GM19193 (cell line): ENCODE measurements around the gene ATP5F1A.

ENCODE experiments used
- POLR2A ChIP-seq: IDR thresholded peaks from 4 replicates; pipeline ENCODE4 v1.6.1; 2011; ENCODE audit not compliant: insufficient read depth, insufficient read length; ENCODE audit errors: extremely low read depth

ATP5F1A gene

GRCh38 chr18:46097801-46098615 is at the start of gene ATP5F1A:
TSS of gene ATP5F1A (minus strand) at chr18:46098296. CDS start at chr18:46098231, 65 bp downstream.
- peak; percentile 91 for TF ChIP-seq POLR2A

GRCh38 chr18:46141199-46141598 is 43.1 kb upstream of the ATP5F1A start:
- TF ChIP-seq POLR2A = no peak

DNA sequence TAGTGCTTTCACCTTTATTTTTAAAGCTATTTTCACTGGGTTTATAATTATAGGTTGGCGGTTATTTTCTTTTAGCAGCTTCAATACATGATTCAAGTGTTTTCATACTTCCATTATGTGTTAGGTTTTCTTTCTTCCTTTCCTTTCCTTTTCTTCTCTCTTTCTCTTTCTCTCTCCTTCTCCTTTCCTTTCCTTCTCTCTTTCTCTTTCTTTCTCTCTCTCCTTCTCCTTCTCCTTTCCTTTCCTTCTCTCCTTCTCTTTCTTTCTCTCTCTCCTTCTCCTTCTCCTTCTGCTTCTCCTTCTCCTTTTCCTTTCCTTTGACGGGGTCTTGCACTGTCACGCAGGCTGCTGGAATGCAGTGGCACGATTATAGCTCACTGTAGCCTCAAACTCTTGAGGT is 42.1 kb upstream of the ATP5F1A start:
- no peak for TF ChIP-seq POLR2A

GRCh38 chr18:46134920-46135675 is 37.0 kb upstream of the ATP5F1A start:
- no peak for TF ChIP-seq POLR2A

DNA sequence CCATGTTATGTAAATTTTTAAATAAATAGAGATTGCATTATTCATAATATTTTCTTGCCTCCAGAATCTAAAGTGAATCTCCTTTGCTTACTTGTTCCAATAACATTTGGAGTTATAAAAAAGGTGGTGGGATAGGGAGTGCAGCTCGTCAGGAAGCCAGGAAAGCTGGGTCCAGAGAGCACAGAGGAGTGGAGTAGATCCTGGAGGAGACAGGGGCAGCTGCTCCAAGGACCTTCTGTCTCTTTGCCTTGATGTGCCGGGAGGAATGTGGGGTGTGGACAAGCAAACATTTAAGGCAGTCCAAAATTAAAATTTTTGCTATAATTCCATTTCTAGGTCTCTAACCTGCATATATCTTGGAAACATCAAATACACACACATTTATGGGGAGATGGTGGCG is 35.4 kb upstream of the ATP5F1A start:
- no peak for TF ChIP-seq POLR2A

DNA sequence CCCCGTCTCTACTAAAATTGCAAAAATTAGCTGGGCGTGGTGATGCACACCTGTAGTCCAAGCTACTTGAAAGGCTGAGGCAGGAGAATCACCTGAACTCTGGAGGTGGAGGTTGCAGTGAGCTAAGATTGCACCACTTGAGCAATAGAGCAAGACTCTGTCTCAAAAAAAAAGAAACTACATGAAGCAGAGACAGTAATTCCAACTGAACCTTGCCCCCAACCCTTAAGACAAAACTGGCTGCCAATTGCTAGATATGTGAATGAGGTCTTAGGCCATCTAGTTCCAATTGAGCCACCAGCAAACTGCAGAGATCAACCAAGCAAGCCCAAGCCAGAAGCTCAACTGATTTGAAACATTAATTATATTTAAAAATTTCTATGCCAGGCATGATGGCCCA is 32.0 kb upstream of the ATP5F1A start:
- TF ChIP-seq POLR2A = no peak

DNA sequence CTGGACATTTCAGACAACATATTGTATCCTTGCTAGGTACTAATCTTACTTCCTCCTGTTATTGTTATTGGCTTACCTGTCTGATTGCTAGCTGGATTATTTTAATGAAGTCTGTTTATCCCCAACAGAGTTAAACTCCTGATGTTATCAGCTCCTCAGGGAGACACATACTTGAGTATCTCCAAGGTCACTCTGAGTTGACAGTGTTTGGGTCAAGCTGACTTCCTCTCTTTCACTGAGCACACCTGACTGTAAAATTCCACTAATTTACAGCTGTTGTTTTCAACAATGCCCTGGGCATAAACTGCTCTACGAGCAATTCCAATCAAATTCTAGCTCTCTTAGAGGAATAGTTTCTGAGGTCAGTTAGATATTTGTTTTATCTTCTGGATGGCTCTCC is 15.7 kb upstream of the ATP5F1A start:
- no peak for TF ChIP-seq POLR2A

DNA sequence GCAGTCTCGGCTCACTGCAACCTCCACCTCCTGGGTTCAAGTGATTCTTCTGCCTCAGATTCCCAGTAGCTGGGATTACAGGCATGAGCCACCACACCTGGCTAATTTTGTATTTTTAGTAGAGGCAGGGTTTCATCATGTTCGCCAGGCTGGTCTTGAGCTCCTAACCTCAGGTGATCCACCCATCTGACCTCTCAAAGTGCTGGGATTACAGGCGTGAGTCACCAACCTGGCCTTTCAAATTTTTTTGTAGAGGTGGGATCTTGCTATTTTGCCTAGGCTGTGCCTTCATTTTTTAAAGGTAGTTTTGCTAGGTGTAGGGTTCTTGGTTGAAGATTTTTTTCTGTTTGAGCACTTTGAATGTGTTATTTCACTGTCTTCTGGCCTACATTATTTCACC is 12.3 kb upstream of the ATP5F1A start:
- no peak for TF ChIP-seq POLR2A

GRCh38 chr18:46109386-46109785 is 11.3 kb upstream of the ATP5F1A start:
- TF ChIP-seq POLR2A = no peak

GRCh38 chr18:46104128-46104911 is 6.2 kb upstream of the ATP5F1A start, which contains the start of gene HAUS1:
TSS of gene HAUS1 (plus strand) at chr18:46104385. CDS start at chr18:46104412, 27 bp downstream.
- peak; percentile 75 for TF ChIP-seq POLR2A

DNA sequence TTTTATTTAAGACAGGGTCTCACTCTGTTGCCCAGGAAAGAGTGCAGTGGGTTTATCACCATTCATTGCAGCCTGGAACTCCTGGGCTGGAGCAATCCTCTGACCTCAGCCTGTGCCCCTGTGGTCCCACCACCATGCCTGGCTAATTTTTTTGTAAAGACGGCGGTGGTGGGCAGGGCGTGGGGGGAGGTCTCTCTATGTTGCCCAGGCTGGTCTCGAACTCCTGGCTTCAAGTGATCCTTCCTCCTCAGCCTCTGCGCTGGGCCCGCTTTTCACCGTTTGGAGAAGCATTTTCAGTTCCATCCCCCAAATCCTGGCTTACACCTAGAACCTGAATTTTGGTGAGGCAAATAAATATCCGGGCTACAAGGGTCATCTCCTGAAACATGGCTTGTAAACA is 1.4 kb upstream of the ATP5F1A start:
- TF ChIP-seq POLR2A = no peak

- TF ChIP-seq POLR2A = no peak
Observed at GRCh38 chr18:46098616-46098933, 479 bp upstream of the ATP5F1A start.

- no peak for TF ChIP-seq POLR2A
Observed at GRCh38 chr18:46097431-46097800, 680 bp downstream of the ATP5F1A start.

- no peak for TF ChIP-seq POLR2A
Observed at GRCh38 chr18:46096651-46097300, 1.3 kb downstream of the ATP5F1A start.

- TF ChIP-seq POLR2A = no peak
Observed at GRCh38 chr18:46095532-46095931, 2.6 kb downstream of the ATP5F1A start.

GRCh38 chr18:46084431-46084830 is 13.7 kb downstream of the ATP5F1A start:
- no peak for TF ChIP-seq POLR2A

DNA sequence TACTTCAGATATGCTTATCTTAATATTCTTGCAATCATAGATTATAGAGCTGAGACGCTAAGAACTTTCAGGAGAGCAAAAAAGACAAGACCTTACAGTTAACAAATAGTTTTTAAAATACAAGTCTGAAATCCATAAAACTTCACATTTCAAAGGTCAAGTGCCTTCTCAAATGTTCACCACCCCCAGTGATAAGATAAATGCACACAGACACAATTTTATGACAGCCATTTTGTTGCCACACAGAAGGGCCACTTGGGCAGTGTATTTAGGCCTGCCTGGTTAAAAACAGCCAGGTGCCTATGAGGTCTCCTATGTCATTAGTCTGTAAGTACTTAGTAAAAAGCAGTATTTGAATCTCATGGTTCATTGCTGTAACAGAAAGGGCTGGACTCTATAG is 17.9 kb downstream of the ATP5F1A start:
- TF ChIP-seq POLR2A = no peak
